GM18870 (cell line): ENCODE measurements around the gene GPC3.

Experiments
- ATAC-seq: cut with Tn5 transposase; IDR thresholded peaks from one replicate; pipeline ENCODE4 v1.9.1; 2021; ENCODE audit warnings: moderate library complexity; ENCODE audit not compliant: unreplicated experiment

The GPC3 gene

GRCh38 chrX:133971586-133971985, 13.8 kb downstream of the GPC3 start:
- no peak for ATAC-seq

- no peak for ATAC-seq
Measured at GRCh38 chrX:133970076-133970475, 15.3 kb downstream of the GPC3 start.

- ATAC-seq = no peak
Measured at GRCh38 chrX:133969191-133969590, 16.2 kb downstream of the GPC3 start.

- ATAC-seq = no peak
Measured at GRCh38 chrX:133968109-133968508, 17.3 kb downstream of the GPC3 start.

GRCh38 chrX:133966199-133966598, 19.2 kb downstream of the GPC3 start:
- no peak for ATAC-seq

GRCh38 chrX:133965321-133965720, 20.1 kb downstream of the GPC3 start:
- no peak for ATAC-seq

GRCh38 chrX:133961046-133961445, 24.3 kb downstream of the GPC3 start:
- no peak for ATAC-seq

- ATAC-seq = no peak
Measured at GRCh38 chrX:133959972-133960371, 25.4 kb downstream of the GPC3 start.

GRCh38 chrX:133958997-133959688, 26.3 kb downstream of the GPC3 start:
- ATAC-seq = no peak

- no peak for ATAC-seq
Measured at GRCh38 chrX:133956570-133957340, 28.6 kb downstream of the GPC3 start.

- ATAC-seq = no peak
Measured at GRCh38 chrX:133953785-133954355, 31.5 kb downstream of the GPC3 start.

- ATAC-seq = no peak
Measured at GRCh38 chrX:133953078-133953477, 32.3 kb downstream of the GPC3 start.

- no peak for ATAC-seq
Measured at GRCh38 chrX:133951098-133951497, 34.3 kb downstream of the GPC3 start.

- no peak for ATAC-seq
Measured at GRCh38 chrX:133950214-133950613, 35.2 kb downstream of the GPC3 start.

- ATAC-seq = no peak
Measured at GRCh38 chrX:133948895-133949294, 36.5 kb downstream of the GPC3 start.

- ATAC-seq = no peak
Measured at GRCh38 chrX:133947996-133948395, 37.4 kb downstream of the GPC3 start.

GRCh38 chrX:133947022-133947421, 38.4 kb downstream of the GPC3 start:
- no peak for ATAC-seq

- no peak for ATAC-seq
Measured at GRCh38 chrX:133943507-133943906, 41.9 kb downstream of the GPC3 start.

GRCh38 chrX:133939655-133940302, 45.6 kb downstream of the GPC3 start:
- no peak for ATAC-seq

GRCh38 chrX:133938530-133938929, 46.9 kb downstream of the GPC3 start:
- no peak for ATAC-seq

GRCh38 chrX:133937022-133937421, 48.4 kb downstream of the GPC3 start:
- no peak for ATAC-seq

GRCh38 chrX:133935076-133935475, 50.3 kb downstream of the GPC3 start:
- no peak for ATAC-seq
